SK-MEL-5 (cell line): ENCODE measurements around the gene CENPN. TPM values are rescaled to one million over a fixed set of nuclear protein-coding genes. Genes with fewer than 3 reads are reported as not detected.
A peak's percentile ranks its signal among the peaks of the same experiment; 100 is the strongest.

Experiments used
- DNase-seq: peaks from one replicate; pipeline ENCODE4 v3.0.0-alpha.2; 2016; ENCODE audit warnings: low read depth, low spot score
- in situ Hi-C: cut with HindIII; loops from 2 replicates; pipeline ENCODE4 v1.10.0; 2016; ENCODE audit warnings: low sequenced_read_pairs, high pct_unique_total_duplicates, low pct_unique_long_range_greater_than_20kb
- polyA plus RNA-seq, 2 experiments: library from polyadenylated mRNA; depleted of rRNA; stranded (reverse); fragments of >200 nt; gene quantifications; 2 replicates each; pipeline ENCODE4 v1.2.3, GENCODE V29; 2015
- total RNA-seq: library from RNA; depleted of rRNA; stranded (reverse); fragments of >200 nt; shearing (Covaris generic); gene quantifications from 2 replicates; pipeline ENCODE4 v1.2.3, GENCODE V29; 2014; rRNA removed

Gene CENPN
- total RNA-seq, result 60.3 and 71.0 TPM in 2 replicates
- polyA plus RNA-seq (2015; cell fraction: cytosol; rRNA removed), result 41.1 and 41.3 TPM in 2 replicates
- 16.0 and 26.6 TPM in 2 replicates for polyA plus RNA-seq (2015; cell fraction: nucleus; rRNA removed)

- in situ Hi-C loops, result no loop called here
Measured at GRCh38 chr16:81006813-81007695, at the start of gene CENPN, which contains the start of gene CMC2. TSS of gene CENPN (plus strand) at chr16:81007214. CDS start at chr16:81011940, 4,726 bp downstream. TSS of gene CMC2 (minus strand) at chr16:81006885. CDS start at chr16:80997394, 9,491 bp downstream.

GRCh38 chr16:80958284-80958683 is 48.7 kb upstream of the CENPN start:
- DNase-seq, result no peak
- in situ Hi-C loops, result no loop called here

More at GRCh38 chr16:81006813-81007695, at the start of gene CENPN, which contains the start of gene CMC2:
- peak; percentile 97 for DNase-seq

GRCh38 chr16:80962879-80963278 is 44.1 kb upstream of the CENPN start:
- in situ Hi-C loops, result no loop called here
- DNase-seq, result no peak

- in situ Hi-C loops, result no loop called here
- no peak for DNase-seq
Measured at GRCh38 chr16:80964351-80964750, 42.7 kb upstream of the CENPN start.

- in situ Hi-C loops, result no loop called here
Measured at GRCh38 chr16:80966617-80967016, 40.4 kb upstream of the CENPN start.

GRCh38 chr16:80968386-80969113 is 38.5 kb upstream of the CENPN start:
- in situ Hi-C loops, result no loop called here
- DNase-seq, result no peak

More at GRCh38 chr16:80966617-80967016, 40.4 kb upstream of the CENPN start:
- DNase-seq, result no peak

- in situ Hi-C loops, result no loop called here
- no peak for DNase-seq
Measured at GRCh38 chr16:80969114-80969484, 37.9 kb upstream of the CENPN start.

- in situ Hi-C loops, result no loop called here
Measured at GRCh38 chr16:80971819-80972218, 35.2 kb upstream of the CENPN start.

GRCh38 chr16:80972611-80973010 is 34.4 kb upstream of the CENPN start:
- no peak for DNase-seq
- in situ Hi-C loops, result no loop called here

More at GRCh38 chr16:80971819-80972218, 35.2 kb upstream of the CENPN start:
- no peak for DNase-seq

GRCh38 chr16:80973991-80974390 is 33.0 kb upstream of the CENPN start:
- DNase-seq, result no peak
- in situ Hi-C loops, result no loop called here

- DNase-seq, result peak; percentile 8
- in situ Hi-C loops, result no loop called here
Measured at GRCh38 chr16:80974649-80975376, 32.2 kb upstream of the CENPN start.

- DNase-seq, result no peak
- in situ Hi-C loops, result no loop called here
Measured at GRCh38 chr16:80976946-80977345, 30.1 kb upstream of the CENPN start.

- DNase-seq, result no peak
- in situ Hi-C loops, result no loop called here
Measured at GRCh38 chr16:80981103-80981502, 25.9 kb upstream of the CENPN start.

GRCh38 chr16:80982646-80983045 is 24.4 kb upstream of the CENPN start:
- in situ Hi-C loops, result no loop called here
- DNase-seq, result no peak

GRCh38 chr16:80984124-80984892 is 22.7 kb upstream of the CENPN start:
- in situ Hi-C loops, result no loop called here
- DNase-seq, result no peak

GRCh38 chr16:80985611-80986010 is 21.4 kb upstream of the CENPN start:
- DNase-seq, result no peak
- in situ Hi-C loops, result no loop called here

- DNase-seq, result no peak
- in situ Hi-C loops, result no loop called here
Measured at GRCh38 chr16:80986557-80986956, 20.5 kb upstream of the CENPN start.
